NCI-H446 (cell line): Measurements from ENCODE around the gene LDLR.
"Not testable (repeated sequence)": the region's sequence is repeated elsewhere in the genome, so short reads cannot be mapped to it uniquely, and the experiment has no call there.

ENCODE experiments used
- DNase-seq, 2 experiments: peaks; one replicate each; lab custom pipeline; 2025; lab: John Stamatoyannopoulos, UW

LDLR gene

GRCh38 chr19:11106477-11106876 lies 17.2 kb downstream of the LDLR start:
- no peak for DNase-seq

DNA sequence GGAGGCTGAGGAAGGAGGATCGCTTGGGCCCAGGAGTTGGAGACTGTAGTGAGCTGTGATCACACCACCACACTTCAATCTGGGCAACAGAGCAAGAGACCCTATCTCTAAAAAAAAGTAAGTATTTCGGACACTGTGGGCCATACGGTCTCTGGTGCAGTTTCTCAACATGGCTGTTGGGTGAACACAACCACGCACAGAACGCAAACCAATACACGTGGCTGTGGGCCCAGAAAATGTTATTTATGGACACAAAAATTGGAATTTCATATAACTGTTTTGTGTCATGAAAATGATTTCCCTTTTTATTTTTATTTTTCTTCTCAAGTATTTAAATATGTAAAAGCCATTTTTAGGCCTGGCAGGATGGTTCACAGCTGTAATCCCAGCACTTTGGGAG lies 19.5 kb downstream of the LDLR start:
- DNase-seq, result no peak

DNA sequence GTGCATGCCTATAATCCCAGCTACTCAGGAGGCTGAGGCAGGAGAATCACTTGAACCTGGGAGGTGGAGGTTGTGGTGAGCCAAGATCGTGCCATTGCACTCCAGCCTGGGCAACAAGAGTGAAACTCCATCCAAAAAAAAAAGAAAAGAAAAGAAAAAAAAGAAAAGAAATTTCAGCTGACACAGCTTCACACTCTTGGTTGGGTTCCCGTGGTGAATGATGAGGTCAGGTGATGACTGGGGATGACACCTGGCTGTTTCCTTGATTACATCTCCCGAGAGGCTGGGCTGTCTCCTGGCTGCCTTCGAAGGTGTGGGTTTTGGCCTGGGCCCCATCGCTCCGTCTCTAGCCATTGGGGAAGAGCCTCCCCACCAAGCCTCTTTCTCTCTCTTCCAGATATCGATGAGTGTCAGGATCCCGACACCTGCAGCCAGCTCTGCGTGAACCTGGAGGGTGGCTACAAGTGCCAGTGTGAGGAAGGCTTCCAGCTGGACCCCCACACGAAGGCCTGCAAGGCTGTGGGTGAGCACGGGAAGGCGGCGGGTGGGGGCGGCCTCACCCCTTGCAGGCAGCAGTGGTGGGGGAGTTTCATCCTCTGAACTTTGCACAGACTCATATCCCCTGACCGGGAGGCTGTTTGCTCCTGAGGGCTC lies 22.0 kb downstream of the LDLR start:
- DNase-seq, result no peak

- DNase-seq, result no peak
Observed at GRCh38 chr19:11111771-11112144, 22.5 kb downstream of the LDLR start.

- DNase-seq, result no peak
Observed at GRCh38 chr19:11113140-11113708, 24.0 kb downstream of the LDLR start.

DNA sequence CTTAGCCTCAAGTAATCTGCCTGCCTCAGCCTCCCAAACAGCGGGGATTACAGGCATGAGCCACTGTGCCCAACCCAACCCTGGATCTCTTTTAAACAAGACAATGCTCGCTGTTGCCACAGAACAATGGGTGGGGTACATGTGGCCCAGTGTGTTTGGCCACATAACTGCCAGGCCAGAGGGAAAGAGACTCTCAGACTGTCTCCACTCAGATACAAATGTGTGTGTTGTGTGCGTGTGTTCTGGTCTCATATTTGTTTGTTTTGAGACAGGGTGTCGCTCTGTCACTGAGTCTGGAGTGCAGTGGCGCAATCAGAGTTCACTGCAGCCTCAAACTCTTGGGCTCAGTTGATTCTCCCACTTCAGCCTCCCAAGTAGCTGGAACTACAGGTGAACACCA lies 25.8 kb downstream of the LDLR start:
- DNase-seq, result no peak

GRCh38 chr19:11115895-11116446 lies 26.7 kb downstream of the LDLR start:
- DNase-seq, result no peak

DNA sequence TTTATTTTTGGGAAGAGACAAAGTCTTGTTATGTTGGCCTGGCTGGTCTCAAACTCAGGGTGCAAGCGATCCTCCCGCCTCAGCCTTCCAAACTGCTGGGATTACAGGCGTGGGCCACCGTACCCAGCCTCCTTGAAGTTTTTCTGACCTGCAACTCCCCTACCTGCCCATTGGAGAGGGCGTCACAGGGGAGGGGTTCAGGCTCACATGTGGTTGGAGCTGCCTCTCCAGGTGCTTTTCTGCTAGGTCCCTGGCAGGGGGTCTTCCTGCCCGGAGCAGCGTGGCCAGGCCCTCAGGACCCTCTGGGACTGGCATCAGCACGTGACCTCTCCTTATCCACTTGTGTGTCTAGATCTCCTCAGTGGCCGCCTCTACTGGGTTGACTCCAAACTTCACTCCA lies 27.2 kb downstream of the LDLR start:
- DNase-seq, result no peak

DNA sequence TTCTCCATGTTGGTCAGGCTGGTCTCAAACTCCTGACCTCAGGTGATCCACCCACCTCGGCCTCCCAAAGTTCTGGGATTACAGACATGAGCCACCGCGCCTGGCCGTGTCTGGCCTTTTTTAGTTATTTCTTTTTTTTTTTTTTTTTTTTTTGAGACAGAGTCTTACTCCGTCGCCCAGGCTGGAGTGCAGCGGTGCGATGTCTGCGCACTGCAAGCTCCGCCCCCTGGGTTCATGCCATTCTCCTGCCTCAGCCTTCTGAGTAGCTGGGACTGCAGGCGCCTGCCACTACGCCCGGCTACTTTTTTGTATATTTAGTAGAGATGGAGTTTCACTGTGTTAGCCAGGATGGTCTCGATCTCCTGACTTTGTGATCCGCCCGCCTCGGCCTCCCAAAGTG lies 32.7 kb downstream of the LDLR start:
- DNase-seq, result not testable (repeated sequence)

GRCh38 chr19:11123114-11123513 lies 33.9 kb downstream of the LDLR start:
- no peak for DNase-seq

DNA sequence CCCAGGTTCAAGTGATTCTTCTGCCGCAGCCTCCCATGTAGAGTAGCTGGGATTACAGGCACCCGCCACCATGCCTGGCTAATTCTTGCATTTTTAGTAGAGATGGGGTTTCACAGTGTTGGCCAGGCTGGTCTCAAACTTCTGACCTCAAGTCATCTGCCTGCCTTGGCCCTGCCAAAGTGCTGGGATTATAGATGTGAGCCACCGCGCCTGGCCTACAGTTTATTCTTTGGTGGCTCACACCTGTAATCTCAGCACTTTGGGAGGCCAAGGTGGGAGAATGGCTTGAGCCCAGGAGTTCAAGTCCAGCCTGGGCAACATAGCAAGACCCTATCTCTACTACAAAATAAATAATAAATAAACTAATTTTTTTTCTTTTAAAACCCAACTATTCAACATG lies 34.9 kb downstream of the LDLR start:
- DNase-seq, result not testable (repeated sequence)

DNA sequence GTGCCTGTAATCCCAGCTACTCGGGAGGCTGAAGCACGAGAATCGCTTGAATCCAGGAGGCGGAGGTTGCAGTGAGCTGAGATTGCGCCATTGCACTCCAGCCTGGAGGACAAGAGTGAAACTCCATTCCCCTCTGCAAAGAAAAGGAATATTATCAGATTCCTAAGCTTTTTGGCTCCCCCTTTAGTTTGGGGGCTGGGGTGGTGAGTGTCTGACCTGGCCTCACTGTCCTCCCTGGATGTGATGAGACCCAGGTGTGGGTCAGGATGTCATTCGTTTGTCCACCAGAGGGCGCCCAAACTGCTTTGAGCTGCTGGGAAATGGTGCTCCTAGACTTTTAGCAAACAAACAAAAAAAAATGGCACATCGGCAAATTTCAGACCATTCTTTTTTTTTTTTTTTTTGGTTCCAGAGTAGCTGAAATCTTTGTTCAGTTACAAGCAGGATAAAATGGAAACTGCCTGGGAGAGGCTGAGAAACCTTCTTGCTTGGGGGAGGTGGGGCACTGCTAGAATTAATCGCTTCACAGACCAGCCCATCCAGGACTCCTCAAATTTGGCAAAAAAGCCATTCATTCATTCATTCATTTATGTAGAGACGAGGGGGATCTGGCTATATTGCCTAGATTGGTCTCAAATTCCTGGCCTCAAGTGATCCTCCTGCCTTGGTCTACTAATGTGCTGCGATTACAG lies 36.9 kb downstream of the LDLR start:
- DNase-seq, result peak; percentile 57 to 73

DNA sequence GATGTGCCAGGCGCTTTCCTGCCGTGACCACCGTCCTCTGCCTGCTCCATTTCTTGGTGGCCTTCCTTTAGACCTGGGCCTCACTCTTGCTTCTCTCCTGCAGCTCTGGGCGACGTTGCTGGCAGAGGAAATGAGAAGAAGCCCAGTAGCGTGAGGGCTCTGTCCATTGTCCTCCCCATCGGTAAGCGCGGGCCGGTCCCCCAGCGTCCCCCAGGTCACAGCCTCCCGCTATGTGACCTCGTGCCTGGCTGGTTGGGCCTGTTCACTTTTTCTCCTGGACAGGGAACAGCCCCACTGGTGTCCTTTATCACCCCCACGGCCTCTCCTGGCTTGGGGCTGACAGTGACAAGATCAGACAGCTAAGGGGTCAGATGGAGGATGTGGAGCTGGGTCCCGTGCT lies 38.6 kb downstream of the LDLR start:
- no peak for DNase-seq

GRCh38 chr19:11130824-11131455 lies 41.7 kb downstream of the LDLR start:
- DNase-seq, result peak; percentile 53 to 73

- DNase-seq, result no peak
Observed at GRCh38 chr19:11131471-11131870, 42.2 kb downstream of the LDLR start.

DNA sequence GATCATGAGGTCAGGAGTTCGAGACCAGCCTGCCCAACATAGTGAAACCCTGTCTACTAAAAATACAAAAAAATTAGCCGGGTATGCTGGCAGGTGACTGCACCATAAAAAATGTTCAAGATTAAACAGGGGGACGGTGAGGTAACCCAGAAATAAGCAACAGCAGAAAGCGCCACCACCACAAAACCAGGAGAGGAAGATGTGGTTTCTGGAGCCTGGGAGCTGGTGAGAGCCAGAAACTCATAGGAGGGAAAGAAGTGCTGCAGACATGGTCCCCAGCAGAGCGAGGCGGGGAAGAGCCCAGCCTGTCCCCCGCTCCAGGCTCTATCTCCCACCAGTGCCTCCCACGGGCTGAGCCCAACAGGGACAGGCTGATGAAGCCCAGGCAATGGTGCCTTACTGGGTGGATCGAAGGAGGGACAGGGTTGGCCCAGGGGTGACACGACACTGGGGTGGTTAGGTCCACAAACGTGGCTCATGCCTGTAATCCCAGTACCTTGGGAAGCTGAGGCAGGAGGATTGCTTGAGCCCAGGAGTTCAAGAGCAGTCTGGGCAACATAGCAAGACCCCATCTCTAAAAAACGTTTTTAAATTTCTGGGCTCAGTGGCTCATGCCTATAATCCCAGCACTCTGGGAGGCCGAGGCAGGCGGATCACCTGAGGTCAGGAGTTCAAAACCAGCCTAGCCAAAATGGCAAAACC lies 47.3 kb downstream of the LDLR start:
- no peak for DNase-seq

- peak; percentile 83 to 94 for DNase-seq
Observed at GRCh38 chr19:11137542-11138384, 48.5 kb downstream of the LDLR start.

DNA sequence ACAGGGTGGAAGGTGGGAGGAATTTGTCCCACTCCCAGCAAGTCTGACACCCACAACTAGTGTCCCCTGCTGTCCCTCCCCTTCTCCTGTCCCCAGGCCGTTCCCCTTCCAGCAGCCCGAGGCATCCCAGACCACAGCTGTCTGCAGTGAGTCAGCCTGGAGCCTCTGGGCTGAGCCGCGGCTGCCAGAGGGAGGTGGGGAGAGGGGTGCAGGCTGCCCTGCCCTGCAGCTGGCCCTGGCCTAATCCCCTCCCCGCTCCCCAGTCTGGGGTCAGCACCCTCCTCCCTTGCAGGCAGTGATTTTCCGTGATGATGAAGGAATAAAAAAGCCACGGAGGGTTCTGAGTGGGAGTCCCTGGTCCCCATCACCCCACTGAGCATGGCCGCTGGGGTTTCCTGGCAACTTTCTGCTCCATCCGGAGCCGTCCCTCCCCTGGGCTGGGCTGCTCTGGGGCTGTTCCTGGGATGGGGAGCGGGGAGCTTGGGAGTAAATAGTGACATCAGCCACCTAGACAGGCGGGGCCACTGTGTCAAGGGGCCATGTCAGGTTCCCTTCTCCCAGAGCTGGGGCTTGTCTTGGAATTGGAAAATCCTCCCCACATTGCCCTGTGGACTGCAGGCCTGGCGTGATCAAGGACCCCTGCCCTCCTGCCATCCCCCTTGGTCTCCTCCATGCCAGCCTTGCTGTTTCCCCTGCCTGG lies 49.5 kb downstream of the LDLR start:
- peak in 1 of 2 experiments; percentile 47 for DNase-seq

- DNase-seq, result not testable (repeated sequence)
Observed at GRCh38 chr19:11140023-11140538, 50.8 kb downstream of the LDLR start.

GRCh38 chr19:11140896-11141295 lies 51.6 kb downstream of the LDLR start:
- no peak for DNase-seq
